PC-9 (cell line): Measurements from ENCODE around the gene ZGLP1. TPM values are rescaled to one million over a fixed set of nuclear protein-coding genes. Genes with fewer than 3 reads are reported as not detected.

Experiments
- BruUV-seq: library from RNA; stranded (reverse); fragments of 400-500 nt; replicated peaks from 2 replicates; lab custom pipeline; 2021; lab: Mats Ljungman, UMichigan
- CTCF ChIA-PET: fragments of 300-600 bp; sonication (Branson Sonifier 250); formaldehyde crosslinking; loops from one replicate; lab custom pipeline; 2022; ENCODE audit warnings: antibody characterized with exemption; lab: Charles Lee
- POLR2A ChIA-PET: fragments of 300-600 bp; sonication (Branson Sonifier 250); formaldehyde crosslinking; loops from one replicate; lab custom pipeline; 2022; ENCODE audit warnings: antibody characterized with exemption; ENCODE audit not compliant: unreplicated experiment; lab: Charles Lee
- DNase-seq, 2 experiments: peaks; one replicate each; pipeline versions ENCODE4 v3.0.0 to v3.0.0-alpha.2; 2015 to 2022; ENCODE audit warnings: mixed read lengths in 1 of 2
- H2AFZ ChIP-seq: fragments of 200-600 bp; sonication (generic); 2 replicates; pipeline ENCODE4 v1.8.1; 2017; ENCODE audit warnings: antibody characterized with exemption
- H3F3A ChIP-seq: fragments of 200-600 bp; sonication (generic); 2 replicates; pipeline ENCODE4 v1.8.1; 2017; ENCODE audit warnings: antibody characterized with exemption, mild to moderate bottlenecking, low read depth; ENCODE audit not compliant: insufficient read depth
- H3K27ac ChIP-seq: fragments of 200-600 bp; sonication (generic); 2 replicates; pipeline ENCODE4 v1.6.1; 2016; ENCODE audit warnings: mixed run types
- H3K27me3 ChIP-seq: fragments of 200-600 bp; sonication (generic); 2 replicates; pipeline ENCODE4 v1.6.1; 2016; ENCODE audit warnings: low read depth, mixed run types; ENCODE audit not compliant: insufficient read depth
- H3K36me3 ChIP-seq: fragments of 200-600 bp; sonication (generic); 2 replicates; pipeline ENCODE4 v1.6.1; 2016; ENCODE audit warnings: low read depth, mixed run types
- H3K4me1 ChIP-seq: fragments of 200-600 bp; sonication (generic); replicated peaks from 2 replicates; pipeline ENCODE4 v1.6.1; 2016; ENCODE audit warnings: mixed run types; ENCODE audit not compliant: insufficient read depth
- H3K4me2 ChIP-seq: fragments of 200-600 bp; sonication (generic); 2 replicates; pipeline ENCODE4 v1.6.1; 2017; ENCODE audit warnings: mixed run types
- H3K4me3 ChIP-seq: fragments of 200-600 bp; sonication (generic); 2 replicates; pipeline ENCODE4 v1.6.1; 2016; ENCODE audit warnings: mixed run types
- H3K79me2 ChIP-seq: fragments of 200-600 bp; sonication (generic); 2 replicates; pipeline ENCODE4 v1.6.1; 2017; ENCODE audit warnings: low read depth, mixed run types
- H3K9me2 ChIP-seq: fragments of 200-600 bp; sonication (generic); 2 replicates; pipeline ENCODE4 v1.8.1; 2017; ENCODE audit warnings: mild to moderate bottlenecking; ENCODE audit not compliant: insufficient read depth
- H3K9me3 ChIP-seq: fragments of 200-600 bp; sonication (generic); 2 replicates; pipeline ENCODE4 v1.8.1; 2016; ENCODE audit warnings: low read depth; ENCODE audit not compliant: insufficient read depth
- H4K20me1 ChIP-seq: fragments of 200-600 bp; sonication (generic); 2 replicates; pipeline ENCODE4 v1.8.1; 2017; ENCODE audit not compliant: insufficient read depth
- CTCF ChIP-seq: fragments of 200-600 bp; sonication (generic); conservative IDR thresholded peaks from 2 replicates; pipeline ENCODE4 v1.6.1; 2017; ENCODE audit warnings: mixed run types, antibody characterized with exemption, mild to moderate bottlenecking, moderate library complexity
- EZH2 ChIP-seq: fragments of 200-600 bp; sonication (generic); IDR thresholded peaks from 2 replicates; pipeline ENCODE4 v1.8.0; 2017; ENCODE audit warnings: antibody characterized with exemption, low read depth
- intact Hi-C: fragments of 100-400 bp; cut with micrococcal nuclease; formaldehyde crosslinking; loops from one replicate; pipeline ENCODE4 v1.10.0; 2022; ENCODE audit not compliant: unreplicated experiment
- total RNA-seq: library from RNA; stranded (reverse); gene quantifications from 2 replicates; pipeline ENCODE4 v1.2.3, GENCODE V29; 2021

The ZGLP1 gene
- total RNA-seq, 1 experiment from 2014 or later: 7.5 TPM

GRCh38 chr19:10279737-10280442, 29.7 kb downstream of the ZGLP1 start:
- POLR2A ChIA-PET: interaction anchor here (0.6 to 1.2 kb wide), 5 partner anchors 8 to 55 kb away, joined by 3 to 7 read pairs (median 4); partner anchors contain the start of genes ICAM1 and ICAM5

GRCh38 chr19:10278935-10279334, 30.7 kb downstream of the ZGLP1 start:
- no peak for DNase-seq
- Histone ChIP-seq H3F3A (peaks cover 46% of the 10 kb centered on the region), H3K36me3 (no peaks in the 10 kb centered on the region), H3K9me2 (no peaks in the 10 kb centered on the region), H3K9me3 (no peaks in the 10 kb centered on the region), H3K4me2 (no peak overlapping the region), H3K27me3 (no peaks in the 10 kb centered on the region), H3K4me1 (peaks cover 36% of the 10 kb centered on the region), H2AFZ (no peak overlapping the region), H4K20me1 (no peaks in the 10 kb centered on the region), H3K4me3 (no peak overlapping the region), H3K27ac (no peak overlapping the region), H3K79me2 (no peaks in the 10 kb centered on the region)
- intact Hi-C loops: no loop called here
- BruUV-seq: no TSS peak
- ChIA-PET CTCF (no interaction called here), POLR2A (interaction anchor here (0.6 kb wide), 1 partner anchor 9 kb away, joined by 3 read pairs; no protein-coding TSS in a partner anchor)
- no peak for TF ChIP-seq EZH2
- TF ChIP-seq CTCF: no peak

More at GRCh38 chr19:10279737-10280442, 29.7 kb downstream of the ZGLP1 start:
- intact Hi-C loops: no loop called here
- Histone ChIP-seq H3K79me2 (no peaks in the 10 kb centered on the region), H3K4me2 (peak overlapping the region; percentile 12), H3K36me3 (no peaks in the 10 kb centered on the region; the same call in 1 of the 2 replicates), H3K27ac (no peak overlapping the region), H2AFZ (no peak overlapping the region), H3K4me1 (peaks cover 37% of the 10 kb centered on the region), H3F3A (peaks cover 37% of the 10 kb centered on the region), H3K9me2 (no peaks in the 10 kb centered on the region), H4K20me1 (no peaks in the 10 kb centered on the region), H3K27me3 (no peaks in the 10 kb centered on the region), H3K9me3 (no peaks in the 10 kb centered on the region), H3K4me3 (no peak overlapping the region)
- BruUV-seq: no TSS peak
- CTCF ChIA-PET: no interaction called here
- no peak for TF ChIP-seq EZH2
- TF ChIP-seq CTCF: no peak
- DNase-seq: peak in 1 of 2 experiments; percentile 67

- peak overlapping the region; percentile 64 for H3K27ac ChIP-seq
- H3K4me3 ChIP-seq: no peak overlapping the region
- ChIA-PET POLR2A (no interaction called here), CTCF (interaction anchor here (0.6 kb wide), 3 partner anchors 23 to 342 kb away, joined by 4 to 7 read pairs (median 5); partner anchors contain the start of gene OLFM2)
- H3K9me2 ChIP-seq: no peaks in the 10 kb centered on the region
- no peaks in the 10 kb centered on the region for H3K36me3 ChIP-seq
- H4K20me1 ChIP-seq: no peaks in the 10 kb centered on the region
- H3K9me3 ChIP-seq: no peaks in the 10 kb centered on the region
- no peak overlapping the region for H3K4me2 ChIP-seq
- peaks cover 44% of the 10 kb centered on the region for H3F3A ChIP-seq
- no peak for DNase-seq
- TF ChIP-seq EZH2: no peak
- TF ChIP-seq CTCF: no peak
- intact Hi-C loops: no loop called here
- H3K79me2 ChIP-seq: peaks cover under 1% of the 10 kb centered on the region; the same call in 1 of the 2 replicates
- BruUV-seq: TSS peak; percentile 50
- H3K4me1 ChIP-seq: peaks cover 26% of the 10 kb centered on the region
- H3K27me3 ChIP-seq: no peaks in the 10 kb centered on the region
- H2AFZ ChIP-seq: no peak overlapping the region
Observed at GRCh38 chr19:10277795-10278589, 31.6 kb downstream of the ZGLP1 start.
